NCI-H1092 (cell line): ENCODE data around the gene PALM.
"Not testable (repeated sequence)": the region's sequence is repeated elsewhere in the genome, so short reads cannot be mapped to it uniquely, and the experiment has no call there.

Source experiments
- DNase-seq: peaks from one replicate; lab custom pipeline; 2025; lab: John Stamatoyannopoulos, UW

The PALM gene

GRCh38 chr19:732148-733069 lies 23.7 kb downstream of the PALM start:
- no peak for DNase-seq

- no peak for DNase-seq
Observed at GRCh38 chr19:734716-735115, 26.0 kb downstream of the PALM start.

DNA sequence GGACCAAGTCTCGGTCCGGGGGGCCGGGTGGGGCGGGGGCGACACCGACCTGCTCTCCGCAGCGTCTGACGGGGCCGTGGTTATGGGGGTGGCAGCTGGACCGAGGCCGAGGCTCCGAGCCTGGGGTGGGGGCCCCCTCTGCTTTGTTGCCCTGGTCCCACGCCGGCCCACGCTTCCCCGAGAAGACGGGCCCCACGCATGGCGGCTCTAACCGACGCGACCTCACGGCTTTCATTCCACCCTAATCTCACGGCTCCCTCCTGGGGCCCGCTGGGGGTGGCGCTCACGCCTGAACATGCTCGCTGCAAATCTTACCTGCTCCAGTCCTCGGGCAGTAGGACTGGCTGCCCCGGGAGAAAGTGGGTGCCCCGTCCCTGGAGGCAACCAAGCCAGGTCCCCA lies 27.4 kb downstream of the PALM start:
- DNase-seq, result no peak

GRCh38 chr19:737591-738093 lies 28.9 kb downstream of the PALM start:
- no peak for DNase-seq

- no peak for DNase-seq
Observed at GRCh38 chr19:738509-739128, 29.9 kb downstream of the PALM start.

GRCh38 chr19:739998-740715 lies 31.4 kb downstream of the PALM start:
- DNase-seq, result no peak

GRCh38 chr19:740816-741505 lies 32.2 kb downstream of the PALM start:
- DNase-seq, result not testable (repeated sequence)

DNA sequence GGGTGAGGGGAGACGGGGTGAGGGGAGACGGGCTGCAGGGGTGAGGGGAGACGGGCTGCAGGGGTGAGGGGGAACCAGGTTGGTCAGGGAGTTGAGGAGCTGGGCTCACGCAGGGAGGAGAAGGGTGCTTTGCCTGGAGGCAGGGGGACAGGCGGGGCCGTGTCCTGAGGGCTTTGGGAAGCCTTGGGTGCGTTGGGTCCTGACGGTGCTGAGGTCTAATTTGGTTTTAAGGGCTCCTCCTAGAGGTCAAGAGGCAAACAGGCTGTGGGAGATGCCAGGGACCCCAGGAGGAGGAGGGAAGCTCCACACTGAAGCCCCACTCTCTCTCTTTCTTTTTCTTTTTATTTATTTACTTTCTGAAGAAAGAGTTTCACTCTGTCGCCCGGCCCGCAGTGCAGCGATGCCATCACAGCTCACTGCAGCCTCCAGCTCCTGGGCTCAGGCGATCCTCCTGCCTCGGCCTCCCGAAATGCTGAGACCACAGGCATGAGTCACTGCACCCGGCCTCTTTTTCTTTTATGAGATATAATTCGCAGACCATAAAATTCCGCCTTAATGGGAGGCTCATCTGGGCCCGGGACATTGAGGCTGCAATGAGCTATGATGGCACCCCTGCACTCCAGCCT lies 32.9 kb downstream of the PALM start:
- DNase-seq, result no peak

GRCh38 chr19:742540-743075 lies 33.9 kb downstream of the PALM start:
- no peak for DNase-seq

GRCh38 chr19:743168-743687 lies 34.5 kb downstream of the PALM start:
- DNase-seq, result no peak

GRCh38 chr19:745138-745537 lies 36.4 kb downstream of the PALM start:
- not testable (repeated sequence) for DNase-seq

GRCh38 chr19:746208-746819 lies 37.6 kb downstream of the PALM start:
- DNase-seq, result no peak

GRCh38 chr19:746956-747355 lies 38.2 kb downstream of the PALM start:
- DNase-seq, result no peak

DNA sequence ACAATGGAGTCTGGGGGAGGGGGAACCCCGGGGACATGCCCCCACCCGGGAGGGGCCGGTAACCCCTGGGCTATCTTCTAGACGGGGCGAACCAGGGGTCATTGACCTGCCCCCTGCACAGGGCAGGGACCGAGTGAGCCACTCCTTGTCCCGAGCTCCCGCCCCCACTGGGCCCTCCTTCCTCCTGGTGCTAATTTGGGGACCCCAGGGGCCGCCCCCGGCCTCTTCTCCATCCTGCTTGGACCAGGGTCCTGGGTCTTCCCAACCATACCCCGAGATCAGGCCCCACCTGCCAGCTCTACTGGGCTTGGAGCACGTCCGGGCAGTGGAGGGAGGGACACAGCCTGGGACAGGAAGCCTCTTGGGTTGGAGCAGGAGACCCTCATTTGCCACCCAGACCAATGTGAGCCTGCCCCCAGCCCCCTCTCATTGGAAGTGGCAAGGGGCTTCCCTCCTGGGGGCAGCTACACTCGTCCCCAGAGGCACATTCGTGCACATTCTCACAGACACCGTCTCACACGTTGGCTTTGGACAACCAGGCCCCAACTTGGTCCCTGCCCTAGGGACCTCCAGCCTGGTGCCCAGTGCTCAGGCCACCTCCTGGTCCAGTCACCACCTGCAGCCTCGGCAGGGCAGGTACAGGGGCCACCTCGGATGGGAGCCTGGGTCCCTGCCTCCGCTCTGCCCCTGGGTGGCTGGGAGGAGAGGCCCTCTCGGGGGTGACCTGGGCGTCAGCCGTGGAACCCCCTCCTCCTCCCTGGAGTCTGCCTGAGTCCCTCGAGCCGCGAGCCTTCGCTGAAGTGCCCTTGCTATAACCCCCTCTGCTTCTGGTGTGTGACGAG lies 38.9 kb downstream of the PALM start:
- DNase-seq, result no peak

- DNase-seq, result no peak
Observed at GRCh38 chr19:748274-748598, 39.5 kb downstream of the PALM start.

- DNase-seq, result no peak
Observed at GRCh38 chr19:749811-750210, 41.1 kb downstream of the PALM start.

GRCh38 chr19:750640-751423 lies 42.1 kb downstream of the PALM start, which contains the start of gene MISP:
Gene MISP (plus strand): TSS chr19:751112. CDS start chr19:756947, 5,835 bp downstream.
- DNase-seq, result no peak

DNA sequence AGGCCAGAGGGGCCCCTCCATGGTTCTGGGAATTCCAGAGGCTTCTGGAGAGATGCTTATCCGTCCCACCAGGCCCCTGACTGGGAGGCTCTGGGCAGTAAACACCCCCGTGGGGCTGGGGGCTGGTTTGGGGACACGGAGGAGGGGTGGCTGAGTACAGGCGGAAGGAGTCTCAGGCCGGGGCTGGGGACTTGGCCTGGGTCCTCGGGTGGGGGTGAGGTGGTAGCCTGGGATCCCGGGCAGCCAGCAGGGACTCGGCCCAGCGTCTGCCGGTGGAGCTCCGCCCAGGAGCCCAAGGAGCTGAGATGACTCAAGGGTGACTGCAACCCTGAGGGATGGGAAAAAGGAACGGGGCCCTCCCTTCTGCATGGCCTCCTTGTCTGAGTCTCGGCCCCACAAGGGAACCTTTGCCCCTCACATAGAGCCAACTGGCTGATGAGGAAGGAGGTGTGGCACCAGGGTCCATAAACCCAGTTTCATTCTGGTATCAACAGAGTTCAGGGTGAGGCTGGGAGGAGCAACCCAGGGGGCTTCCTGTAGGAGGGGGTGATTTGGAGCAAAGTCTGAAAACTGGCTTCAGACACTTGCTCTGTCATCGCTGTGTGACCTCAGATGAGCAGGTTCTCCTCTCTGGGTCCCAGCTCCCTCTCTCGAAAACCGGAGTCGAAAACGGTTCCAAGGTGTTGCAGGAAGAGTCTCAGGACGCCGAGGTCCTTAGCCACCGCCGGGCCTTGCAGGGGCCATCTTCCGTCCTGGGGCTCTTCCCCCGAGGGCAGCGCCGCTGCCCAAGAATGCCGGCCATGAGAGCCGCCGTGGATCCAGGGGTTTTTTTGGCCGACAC lies 43.0 kb downstream of the PALM start:
- DNase-seq, result no peak
